CD4-positive, alpha-beta memory T cell (primary cell): ENCODE measurements around the gene HS6ST3. TPM values are rescaled to one million over a fixed set of nuclear protein-coding genes. Genes with fewer than 3 reads are reported as not detected.

ENCODE experiments used
- CTCF ChIA-PET: fragments of 350-600 bp; sonication (Branson Sonifier 250); formaldehyde crosslinking; loops from one replicate; lab custom pipeline; 2021; ENCODE audit warnings: inconsistent platforms; ENCODE audit not compliant: partially characterized antibody; lab: Charles Lee
- POLR2A ChIA-PET: fragments of 350-600 bp; sonication (Branson Sonifier 250); formaldehyde crosslinking; loops from one replicate; lab custom pipeline; 2021; ENCODE audit not compliant: partially characterized antibody; lab: Charles Lee
- DNase-seq, 5 donors: peaks; one replicate each; pipeline versions ENCODE4 v3.0.0 to v3.0.0-alpha.2; 2020 to 2022; ENCODE audit warnings: mixed read lengths in 1 of 5
- H3K27ac ChIP-seq: one replicate; pipeline ENCODE4 v1.7.0; 2013; ENCODE audit warnings: low read depth, low read length
- H3K27me3 ChIP-seq: 2 replicates; pipeline ENCODE4 v1.7.0; 2013; ENCODE audit warnings: mild to moderate bottlenecking, low read length, moderate library complexity; ENCODE audit not compliant: insufficient read depth
- H3K36me3 ChIP-seq: 2 replicates; pipeline ENCODE4 v1.7.0; 2013; ENCODE audit warnings: mild to moderate bottlenecking, low read length, moderate library complexity; ENCODE audit not compliant: insufficient read depth
- H3K4me1 ChIP-seq: 2 replicates; pipeline ENCODE4 v1.7.0; 2013; ENCODE audit warnings: mild to moderate bottlenecking, low read length, moderate library complexity; ENCODE audit not compliant: insufficient read depth
- H3K4me3 ChIP-seq, 2 donors: one replicate each; pipeline ENCODE4 v1.7.0; 2013; ENCODE audit warnings: low read length in 2 of 2, mild to moderate bottlenecking in 1 of 2
- H3K9me3 ChIP-seq, 2 donors: one replicate each; pipeline ENCODE4 v1.7.0; 2013; ENCODE audit warnings: low read length in 2 of 2, control low read depth in 1 of 2; ENCODE audit not compliant: control insufficient read depth in 1 of 2
- H3K27ac Mint-ChIP-seq, 7 donors: one replicate each; pipeline ENCODE4 v1.8.0; 2020 to 2021; ENCODE audit warnings: mixed read lengths in 7 of 7, mild to moderate bottlenecking in 6 of 7, inconsistent platforms in 3 of 7, moderate library complexity in 3 of 7
- H3K27me3 Mint-ChIP-seq, 2 donors: one replicate each; pipeline ENCODE4 v1.8.0; 2020 to 2021; ENCODE audit warnings: mixed read lengths in 2 of 2
- H3K36me3 Mint-ChIP-seq, 2 donors: one replicate each; pipeline ENCODE4 v1.8.0; 2020 to 2021; ENCODE audit warnings: mixed read lengths in 2 of 2, inconsistent platforms in 1 of 2, mild to moderate bottlenecking in 1 of 2
- H3K4me1 Mint-ChIP-seq, 4 donors: one replicate each; pipeline ENCODE4 v1.8.0; 2020 to 2021; ENCODE audit warnings: mixed read lengths in 4 of 4, mild to moderate bottlenecking in 1 of 4
- H3K4me3 Mint-ChIP-seq, 8 donors: one replicate each; pipeline ENCODE4 v1.8.0; 2020 to 2021; ENCODE audit warnings: mixed read lengths in 8 of 8, mild to moderate bottlenecking in 7 of 8, moderate library complexity in 6 of 8, inconsistent platforms in 3 of 8
- H3K9me3 Mint-ChIP-seq, 8 donors: one replicate each; pipeline ENCODE4 v1.8.0; 2020 to 2021; ENCODE audit warnings: mixed read lengths in 8 of 8, mild to moderate bottlenecking in 5 of 8, inconsistent platforms in 3 of 8, moderate library complexity in 1 of 8
- intact Hi-C: fragments of 100-400 bp; cut with micrococcal nuclease; formaldehyde crosslinking; loops from one replicate; pipeline ENCODE4 v1.15.1; 2023
- polyA plus RNA-seq, 2 donors: library from polyadenylated mRNA; unstranded; fragments of 300-500 nt; fragmentation: Illumina TruSeq; gene quantifications; one replicate each; pipeline ENCODE4 v1.2.3, GENCODE V29; 2021
- total RNA-seq, 2 experiments: library from RNA; stranded (reverse); gene quantifications; one replicate each; pipeline ENCODE4 v1.2.3, GENCODE V29; 2021

Gene HS6ST3
- total and polyA plus RNA-seq, 4 experiments from 2014 or later, result not detected

DNA sequence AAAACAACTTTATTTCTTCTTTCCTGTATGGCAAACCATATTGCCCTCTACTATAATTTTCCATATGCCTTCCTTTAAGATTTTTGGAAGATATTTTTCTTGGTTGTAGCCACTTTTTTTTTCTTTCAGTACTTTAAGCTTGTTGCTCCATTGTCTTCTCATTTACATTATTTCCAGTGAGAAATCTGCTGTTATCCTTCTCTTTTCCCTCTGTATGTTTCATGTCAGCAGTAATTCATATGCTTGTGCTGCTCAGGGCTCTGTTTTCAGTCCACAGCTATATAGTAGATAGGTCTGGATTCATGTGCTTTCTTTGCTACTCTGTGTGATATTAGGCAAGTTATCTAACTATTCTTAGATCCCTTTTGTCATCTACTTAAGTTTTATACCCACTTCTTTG, 636.7 kb downstream of the HS6ST3 start:
- H3K27ac Mint-ChIP-seq, result no peak overlapping the region
- POLR2A ChIA-PET, result no interaction called here
- H3K9me3 Mint-ChIP-seq, result peaks cover 2 to 17% (median 8%) of the 10 kb centered on the region in 8 donors
- Histone ChIP-seq H3K27me3 (no peaks in the 10 kb centered on the region), H3K4me1 (no peaks in the 10 kb centered on the region), H3K9me3 (no peaks in the 10 kb centered on the region), H3K4me3 (no peak overlapping the region), H3K27ac (no peak overlapping the region), H3K36me3 (no peaks in the 10 kb centered on the region)
- H3K4me3 Mint-ChIP-seq, result no peak overlapping the region
- CTCF ChIA-PET, result no interaction called here
- no peaks in the 10 kb centered on the region for H3K27me3 Mint-ChIP-seq
- no peaks in the 10 kb centered on the region for H3K36me3 Mint-ChIP-seq
- no peak for DNase-seq
- intact Hi-C loops, result no loop called here
- H3K4me1 Mint-ChIP-seq, result no peaks in the 10 kb centered on the region

DNA sequence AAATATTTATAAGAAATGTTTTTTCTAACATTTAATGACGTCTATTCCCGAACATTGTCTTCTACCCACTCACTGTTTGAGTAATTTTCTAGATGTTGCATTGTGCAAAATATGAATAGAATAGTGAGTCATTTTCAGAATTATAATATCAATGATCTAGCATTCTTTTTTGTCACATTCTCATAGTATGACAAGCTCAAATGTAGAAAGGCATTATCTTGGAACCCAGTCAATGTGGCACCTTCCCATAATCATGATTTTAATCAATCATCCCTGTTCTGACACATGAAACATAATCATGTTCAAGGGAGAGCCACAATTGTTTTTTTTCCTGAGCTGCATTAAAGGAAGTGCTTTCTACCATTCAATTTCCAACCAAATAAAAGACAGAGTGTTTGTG, 638.6 kb downstream of the HS6ST3 start:
- intact Hi-C loops, result no loop called here
- no peak for DNase-seq
- Histone ChIP-seq H3K27ac (no peak overlapping the region), H3K4me1 (no peaks in the 10 kb centered on the region), H3K36me3 (no peaks in the 10 kb centered on the region), H3K9me3 (no peaks in the 10 kb centered on the region), H3K4me3 (no peak overlapping the region), H3K27me3 (no peaks in the 10 kb centered on the region)
- Mint-ChIP-seq H3K4me3 (no peak overlapping the region), H3K36me3 (no peaks in the 10 kb centered on the region), H3K27me3 (no peaks in the 10 kb centered on the region), H3K4me1 (no peaks in the 10 kb centered on the region), H3K9me3 (peaks cover 2 to 17% (median 8%) of the 10 kb centered on the region in 8 donors), H3K27ac (no peak overlapping the region)
- CTCF ChIA-PET, result no interaction called here
- POLR2A ChIA-PET, result no interaction called here

DNA sequence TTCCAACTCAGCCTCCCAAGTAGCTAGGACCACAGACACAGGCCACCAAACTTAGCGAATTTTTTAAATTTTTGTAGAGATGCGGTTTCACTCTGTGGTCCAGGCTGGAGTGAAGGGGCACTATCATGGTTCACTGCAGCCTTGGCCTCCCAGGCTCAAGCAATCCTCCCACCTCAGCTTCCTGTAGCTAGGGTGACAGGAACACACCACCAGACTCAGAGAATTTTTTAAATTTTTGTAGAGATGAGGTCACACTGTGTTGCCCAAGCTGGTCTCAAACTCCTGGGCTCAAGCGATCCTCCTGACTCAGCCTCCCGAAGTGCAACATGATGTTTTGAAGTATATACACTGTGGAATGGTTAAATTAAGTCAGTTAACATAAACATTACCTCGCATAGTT, 640.8 kb downstream of the HS6ST3 start:
- Histone ChIP-seq H3K27me3 (no peaks in the 10 kb centered on the region), H3K36me3 (no peaks in the 10 kb centered on the region), H3K9me3 (no peaks in the 10 kb centered on the region), H3K27ac (no peak overlapping the region), H3K4me1 (no peaks in the 10 kb centered on the region), H3K4me3 (no peak overlapping the region)
- Mint-ChIP-seq H3K9me3 (peaks cover 3 to 23% (median 8%) of the 10 kb centered on the region in 8 donors), H3K27ac (no peak overlapping the region), H3K27me3 (no peaks in the 10 kb centered on the region), H3K4me3 (no peak overlapping the region), H3K4me1 (no peaks in the 10 kb centered on the region), H3K36me3 (no peaks in the 10 kb centered on the region)
- CTCF ChIA-PET, result no interaction called here
- POLR2A ChIA-PET, result no interaction called here
- intact Hi-C loops, result no loop called here
- DNase-seq, result no peak

DNA sequence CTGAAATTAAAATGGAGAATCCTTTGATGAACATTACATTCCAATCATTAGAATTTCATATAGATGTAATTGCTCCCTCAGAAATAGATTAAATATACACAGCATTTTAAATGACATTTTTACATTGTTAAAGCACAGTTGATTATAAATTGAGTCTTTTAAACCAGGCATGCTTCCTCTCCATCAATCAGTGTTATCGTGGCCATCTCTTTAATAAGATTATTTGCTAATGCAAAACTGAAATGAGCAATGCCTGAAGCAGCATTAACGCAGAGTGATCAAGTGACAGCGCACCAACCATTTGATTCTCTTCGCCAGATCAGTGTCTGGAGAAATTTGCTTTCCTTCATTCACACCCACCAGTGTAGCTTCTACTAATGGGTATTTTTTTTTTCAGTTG, 644.6 kb downstream of the HS6ST3 start:
- Histone ChIP-seq H3K27ac (no peak overlapping the region), H3K4me3 (no peak overlapping the region), H3K36me3 (no peaks in the 10 kb centered on the region), H3K9me3 (no peaks in the 10 kb centered on the region), H3K27me3 (no peaks in the 10 kb centered on the region), H3K4me1 (no peaks in the 10 kb centered on the region)
- Mint-ChIP-seq H3K9me3 (peaks cover 1 to 22% (median 7%) of the 10 kb centered on the region in 8 donors), H3K4me1 (no peaks in the 10 kb centered on the region), H3K27ac (no peak overlapping the region), H3K4me3 (no peak overlapping the region), H3K27me3 (no peaks in the 10 kb centered on the region), H3K36me3 (no peaks in the 10 kb centered on the region)
- CTCF ChIA-PET, result no interaction called here
- intact Hi-C loops, result no loop called here
- DNase-seq, result no peak
- POLR2A ChIA-PET, result no interaction called here

DNA sequence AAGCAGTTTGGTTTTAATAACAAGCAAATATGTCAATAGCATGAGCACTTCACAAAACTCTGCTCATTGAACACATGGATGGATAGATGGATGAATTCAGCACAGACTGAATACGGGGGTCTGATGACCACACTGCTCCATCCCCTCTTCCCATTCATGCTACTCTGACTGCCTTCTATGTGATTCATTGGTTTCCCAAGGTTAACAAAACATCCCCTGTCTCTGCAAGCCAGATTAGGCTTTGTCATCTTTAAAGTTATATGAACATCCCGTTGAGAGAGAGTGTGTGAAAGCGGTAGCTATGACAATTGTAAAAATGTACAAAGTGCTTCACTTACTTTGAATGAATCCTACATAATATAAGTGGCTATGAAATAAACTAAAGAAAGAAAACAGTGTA, 651.9 kb downstream of the HS6ST3 start:
- H3K9me3 Mint-ChIP-seq, result peaks cover 0 to 10% (median 4%) of the 10 kb centered on the region in 8 donors
- no peak overlapping the region for H3K27ac ChIP-seq
- no peaks in the 10 kb centered on the region for H3K4me1 ChIP-seq
- ChIA-PET POLR2A (no interaction called here), CTCF (no interaction called here)
- no peak overlapping the region for H3K4me3 ChIP-seq
- no peaks in the 10 kb centered on the region for H3K36me3 ChIP-seq
- no peak overlapping the region for H3K4me3 Mint-ChIP-seq
- no peaks in the 10 kb centered on the region for H3K27me3 ChIP-seq
- no peak for DNase-seq
- intact Hi-C loops, result no loop called here
- H3K27ac Mint-ChIP-seq, result no peak overlapping the region
- no peaks in the 10 kb centered on the region for H3K27me3 Mint-ChIP-seq
- no peaks in the 10 kb centered on the region for H3K9me3 ChIP-seq
- no peaks in the 10 kb centered on the region for H3K4me1 Mint-ChIP-seq
- H3K36me3 Mint-ChIP-seq, result no peaks in the 10 kb centered on the region

DNA sequence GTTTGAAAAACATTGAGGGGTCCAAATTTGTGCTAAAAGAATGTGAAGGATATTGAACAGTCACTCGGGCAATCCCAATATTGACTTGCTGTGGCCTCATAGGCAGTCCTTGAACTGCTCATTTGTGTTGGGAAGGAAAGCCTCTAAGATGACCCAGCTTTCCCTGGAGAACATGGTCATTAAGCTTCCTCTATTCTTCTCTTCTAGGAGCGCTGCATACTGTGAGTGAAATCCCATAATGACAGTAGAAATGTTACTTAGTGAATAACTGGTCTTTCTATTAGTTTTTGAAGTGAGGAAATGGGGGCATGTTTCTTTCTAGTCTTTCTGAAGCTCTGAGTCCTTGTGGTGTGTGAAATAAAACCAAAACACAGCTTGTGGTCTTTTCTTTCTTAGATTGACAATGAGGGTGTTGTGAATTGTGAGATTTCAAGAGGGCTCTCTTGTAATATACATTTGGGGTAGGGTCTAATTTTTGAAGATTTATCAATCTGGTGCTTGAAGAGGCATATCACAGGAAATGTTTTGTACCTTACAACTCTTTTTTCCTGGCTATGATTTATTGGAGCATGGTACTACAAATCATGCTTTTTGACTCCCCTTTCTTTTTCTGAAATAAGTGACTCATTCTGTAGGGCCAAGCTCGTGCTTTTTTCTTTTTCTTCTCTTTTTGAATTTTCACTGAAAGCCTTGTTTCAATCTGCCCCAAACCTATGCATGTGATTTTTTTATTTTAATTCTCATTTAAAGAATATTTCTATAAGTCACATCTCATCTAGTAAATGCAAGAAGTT, 653.6 kb downstream of the HS6ST3 start:
- Histone ChIP-seq H3K27me3 (no peaks in the 10 kb centered on the region), H3K4me1 (no peaks in the 10 kb centered on the region), H3K9me3 (no peaks in the 10 kb centered on the region), H3K27ac (no peak overlapping the region), H3K36me3 (no peaks in the 10 kb centered on the region), H3K4me3 (no peak overlapping the region)
- Mint-ChIP-seq H3K9me3 (peaks cover 0 to 10% (median 3%) of the 10 kb centered on the region in 8 donors), H3K36me3 (no peaks in the 10 kb centered on the region), H3K4me1 (no peaks in the 10 kb centered on the region), H3K27me3 (no peaks in the 10 kb centered on the region), H3K27ac (no peak overlapping the region), H3K4me3 (no peak overlapping the region)
- DNase-seq, result no peak
- ChIA-PET POLR2A (no interaction called here), CTCF (no interaction called here)
- intact Hi-C loops, result no loop called here

DNA sequence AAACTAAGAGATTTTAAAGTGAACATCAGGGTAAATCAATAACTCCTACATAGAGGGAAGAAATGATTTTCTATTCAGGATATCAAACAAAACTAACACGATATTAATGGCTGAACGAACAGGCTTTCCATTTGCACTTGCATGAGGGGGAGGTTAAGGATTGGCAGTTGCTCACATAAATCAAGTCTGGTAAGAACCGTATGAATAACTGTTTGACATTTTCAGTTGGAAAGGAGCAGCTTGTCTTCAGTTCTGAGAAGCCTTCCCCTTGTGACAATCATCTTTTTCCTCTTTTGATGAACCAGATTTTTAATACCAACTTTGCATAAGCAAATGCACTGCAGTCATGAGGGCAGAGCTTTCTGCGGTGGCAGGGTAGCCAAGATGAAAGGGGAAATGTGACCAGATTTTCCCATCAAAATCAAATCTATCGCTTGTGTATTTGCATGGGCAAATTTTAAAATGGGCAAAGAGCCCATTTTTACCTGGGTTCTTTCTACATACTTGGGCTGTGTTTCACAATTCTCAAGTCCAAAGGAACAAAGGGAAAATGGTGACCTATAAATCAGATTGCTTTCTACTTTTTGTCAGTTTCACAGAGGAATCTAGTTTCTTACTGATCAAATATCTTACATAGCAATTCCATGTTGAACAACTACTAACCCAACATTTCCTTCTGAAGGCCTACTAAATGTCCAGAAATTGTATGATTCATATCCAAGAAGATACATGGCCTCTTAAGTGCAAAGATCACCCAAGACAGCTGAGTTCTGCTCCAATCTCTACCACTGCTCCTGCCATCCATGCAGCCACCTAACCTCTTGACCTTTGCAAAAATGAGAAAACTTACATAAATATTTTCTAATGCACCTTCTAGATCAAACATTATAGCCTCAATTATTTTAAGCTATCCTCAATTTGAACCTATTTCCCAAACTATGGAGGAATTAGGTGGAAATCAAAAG, 654.7 kb downstream of the HS6ST3 start:
- no peak overlapping the region for H3K27ac ChIP-seq
- H3K4me1 Mint-ChIP-seq, result no peaks in the 10 kb centered on the region
- ChIA-PET POLR2A (no interaction called here), CTCF (no interaction called here)
- DNase-seq, result no peak
- H3K27me3 Mint-ChIP-seq, result no peaks in the 10 kb centered on the region
- H3K4me1 ChIP-seq, result no peaks in the 10 kb centered on the region
- no peaks in the 10 kb centered on the region for H3K36me3 Mint-ChIP-seq
- no peak overlapping the region for H3K27ac Mint-ChIP-seq
- no peaks in the 10 kb centered on the region for H3K27me3 ChIP-seq
- H3K4me3 ChIP-seq, result no peak overlapping the region
- no peaks in the 10 kb centered on the region for H3K36me3 ChIP-seq
- H3K4me3 Mint-ChIP-seq, result no peak overlapping the region
- H3K9me3 Mint-ChIP-seq, result peaks cover 0 to 9% (median under 1%) of the 10 kb centered on the region in 8 donors
- no peaks in the 10 kb centered on the region for H3K9me3 ChIP-seq
- intact Hi-C loops, result no loop called here
